Ishikawa (cell line): Measurements from ENCODE around the gene WDR4.

Experiments
- CEBPB ChIP-seq: IDR thresholded peaks from 2 replicates; pipeline ENCODE4 v1.6.1; 2012
- CREB1 ChIP-seq: IDR thresholded peaks from 2 replicates; pipeline ENCODE4 v1.6.1; 2012; ENCODE audit warnings: low read depth
- EGR1 ChIP-seq: IDR thresholded peaks from 2 replicates; pipeline ENCODE4 v1.6.1; 2012
- EP300 ChIP-seq: IDR thresholded peaks from 2 replicates; pipeline ENCODE4 v1.6.1; 2012; ENCODE audit warnings: borderline replicate concordance
- FOXM1 ChIP-seq: IDR thresholded peaks from 2 replicates; pipeline ENCODE4 v1.6.1; 2012; ENCODE audit warnings: low read depth, borderline replicate concordance
- MAX ChIP-seq: IDR thresholded peaks from 2 replicates; pipeline ENCODE4 v1.6.1; 2012
- NFIC ChIP-seq: IDR thresholded peaks from 2 replicates; pipeline ENCODE4 v1.6.1; 2012
- RAD21 ChIP-seq: IDR thresholded peaks from 2 replicates; pipeline ENCODE4 v1.6.1; 2012; ENCODE audit warnings: low read depth
- REST ChIP-seq: IDR thresholded peaks from 2 replicates; pipeline ENCODE4 v1.6.1; 2012; ENCODE audit warnings: low read depth, mild to moderate bottlenecking
- TAF1 ChIP-seq: IDR thresholded peaks from 2 replicates; pipeline ENCODE4 v1.6.1; 2012; ENCODE audit warnings: low read depth, mild to moderate bottlenecking
- TCF12 ChIP-seq: IDR thresholded peaks from 2 replicates; pipeline ENCODE4 v1.6.1; 2012; ENCODE audit warnings: low read depth
- TEAD4 ChIP-seq: IDR thresholded peaks from 2 replicates; pipeline ENCODE4 v1.6.1; 2012
- USF1 ChIP-seq: IDR thresholded peaks from 2 replicates; pipeline ENCODE4 v1.6.1; 2012
- YY1 ChIP-seq: IDR thresholded peaks from 2 replicates; pipeline ENCODE4 v1.6.1; 2012; ENCODE audit warnings: low read depth
- ZBTB7A ChIP-seq: IDR thresholded peaks from 2 replicates; pipeline ENCODE4 v1.6.1; 2012; ENCODE audit warnings: low read depth

WDR4 gene

DNA sequence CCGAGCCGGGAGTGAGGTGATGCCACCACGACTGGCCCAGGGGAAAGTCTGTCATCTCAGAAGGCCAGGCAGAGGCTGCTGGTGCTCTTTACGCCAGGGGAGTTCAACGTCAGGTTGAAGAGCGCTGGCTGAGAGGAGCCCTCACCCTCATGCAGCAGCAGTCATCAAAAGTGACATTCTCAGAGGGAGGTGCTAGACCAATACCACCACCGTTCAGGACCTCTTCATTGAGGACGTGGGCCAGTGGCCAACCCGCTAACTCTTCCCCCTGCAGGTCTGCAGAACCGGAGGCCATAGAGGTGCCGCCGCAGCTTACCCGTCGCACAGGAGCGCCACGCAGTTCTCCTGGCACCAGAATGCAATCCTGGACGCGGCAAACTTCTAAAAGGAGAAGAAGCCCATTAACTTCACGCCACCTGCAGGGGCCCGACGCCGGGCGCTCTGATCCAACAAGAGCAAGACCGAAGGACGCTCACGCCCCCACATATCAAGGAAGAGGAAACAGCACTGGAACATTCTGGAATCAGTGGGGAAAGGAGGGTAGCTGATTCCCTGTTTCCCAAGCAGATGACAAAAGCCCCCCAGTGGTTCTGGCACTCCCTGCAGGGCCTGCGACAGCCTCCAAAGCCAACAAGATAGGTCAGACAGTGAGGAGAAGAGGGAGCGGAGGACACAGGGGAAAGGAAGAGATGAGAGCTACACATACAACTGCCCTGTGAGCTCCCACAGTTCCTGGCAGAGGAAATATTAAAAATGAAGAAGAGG lies 24.9 kb downstream of the WDR4 start:
- TF ChIP-seq EGR1 (no peak), USF1 (no peak)

DNA sequence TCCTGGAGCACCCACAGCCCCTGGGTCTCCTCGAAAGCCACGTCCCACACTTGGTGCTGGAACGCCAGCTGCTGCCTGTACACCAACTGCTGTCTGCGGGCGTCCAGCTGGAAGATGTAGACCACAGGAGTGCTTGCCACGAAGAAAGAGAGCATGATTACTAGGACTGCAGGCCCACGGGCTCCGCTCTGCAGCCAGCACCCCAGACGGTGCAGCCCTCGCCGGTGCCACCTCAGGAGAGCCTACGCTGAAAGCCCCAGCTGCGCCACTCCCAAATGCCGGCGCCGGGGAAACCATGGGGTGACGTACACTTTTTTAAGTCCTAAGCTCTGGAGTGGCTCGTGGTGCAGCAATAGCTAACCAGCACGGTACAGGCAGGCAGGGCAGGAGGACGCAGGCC lies 25.7 kb downstream of the WDR4 start:
- TF ChIP-seq MAX (no peak), CREB1 (no peak), ZBTB7A (no peak), EP300 (no peak), REST (no peak), EGR1 (no peak), YY1 (no peak), TAF1 (no peak), RAD21 (no peak), TCF12 (no peak), USF1 (no peak)

DNA sequence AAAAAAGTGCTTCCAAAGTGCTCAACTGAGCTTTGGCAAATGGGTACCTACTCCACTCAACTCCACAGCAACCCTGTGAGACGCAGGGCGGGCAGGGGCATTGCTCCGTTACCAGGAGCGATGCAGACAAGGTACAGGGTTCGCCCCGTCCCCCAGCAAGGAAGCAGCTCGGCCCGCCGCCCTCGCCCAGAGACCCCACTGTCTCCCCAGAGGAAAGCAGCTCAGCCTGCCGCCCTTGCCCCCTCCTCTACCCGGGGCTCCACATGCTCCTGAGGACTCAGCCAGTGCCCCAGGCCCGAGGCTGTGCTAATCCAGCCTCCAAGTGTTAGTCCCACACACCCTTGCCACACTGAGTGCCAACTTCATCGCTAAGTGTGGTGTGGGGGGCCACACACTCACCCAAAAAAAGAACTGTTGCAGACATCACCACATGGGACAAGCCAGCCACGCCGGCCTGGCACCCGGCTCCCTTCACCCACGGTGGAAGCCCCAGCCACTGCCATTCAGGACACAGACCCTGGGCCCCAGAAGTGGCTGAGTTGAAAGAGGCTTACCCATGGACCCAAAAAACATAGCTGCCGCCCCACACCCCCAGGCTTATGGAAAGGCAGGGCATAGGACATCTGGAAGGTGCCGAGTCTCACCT lies 26.3 kb downstream of the WDR4 start:
- TF ChIP-seq CEBPB (no peak), REST (no peak), ZBTB7A (no peak), TCF12 (no peak), USF1 (no peak), CREB1 (no peak), EP300 (no peak), TAF1 (no peak), MAX (no peak), YY1 (no peak), TEAD4 (no peak), NFIC (no peak), RAD21 (no peak), FOXM1 (no peak), EGR1 (no peak)

DNA sequence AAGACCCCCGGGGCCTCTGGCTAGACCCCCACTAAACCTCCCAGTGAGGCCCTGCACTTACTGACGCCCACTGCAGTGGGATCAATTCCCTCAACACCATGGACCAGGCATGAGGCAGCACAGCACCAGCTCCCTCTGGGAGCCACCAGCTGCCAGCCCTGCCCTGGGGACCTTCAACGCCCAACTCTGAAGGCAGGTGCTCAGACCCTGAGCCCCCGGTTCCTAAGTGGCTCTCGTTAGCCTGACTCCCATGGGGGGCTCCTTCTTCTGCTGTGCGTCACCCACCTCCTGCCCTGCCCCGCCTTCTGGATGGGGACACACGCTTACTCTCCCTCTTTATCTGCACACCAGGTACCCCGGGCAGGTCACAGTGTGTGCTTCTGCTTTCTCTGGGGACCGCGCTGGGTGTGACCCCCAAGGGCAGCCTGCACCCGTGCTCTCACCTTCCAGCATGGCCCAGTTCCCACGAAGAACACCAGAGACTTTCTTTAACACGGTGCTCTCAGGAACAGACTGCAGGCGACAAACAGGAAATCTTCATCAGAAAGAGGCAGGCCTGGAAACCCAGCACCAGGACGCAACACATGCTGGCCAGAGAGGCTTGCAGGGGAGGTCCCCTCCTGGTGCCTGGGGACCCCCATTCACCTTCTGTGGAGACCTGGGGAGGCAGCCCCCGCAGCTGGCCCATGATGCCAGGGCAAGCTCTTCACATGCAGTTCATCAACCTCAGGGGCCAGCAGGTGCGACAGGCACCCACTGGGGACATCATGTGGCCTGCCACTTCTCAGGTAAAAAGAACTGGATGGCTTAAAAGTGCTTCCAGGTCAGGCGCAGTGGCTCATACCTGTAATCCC lies 27.3 kb downstream of the WDR4 start:
- TF ChIP-seq MAX (no peak), YY1 (no peak), TCF12 (no peak), REST (no peak), FOXM1 (no peak), RAD21 (no peak), CEBPB (no peak), ZBTB7A (no peak), TAF1 (no peak), TEAD4 (no peak), EGR1 (no peak), CREB1 (no peak), EP300 (no peak), NFIC (no peak), USF1 (no peak)
